SU-DHL-6 (cell line): ENCODE results near the gene EXT2.

Experiments
- H2AFZ ChIP-seq: fragments of 200-600 bp; sonication (generic); 2 replicates; pipeline ENCODE4 v1.6.1; 2014; ENCODE audit warnings: low read depth, mild to moderate bottlenecking, moderate library complexity, mixed read lengths, antibody characterized with exemption, low read length; ENCODE audit not compliant: severe bottlenecking
- H3F3A ChIP-seq: fragments of 200-600 bp; shearing (Covaris generic); 2 replicates; pipeline ENCODE4 v1.6.0; 2016; ENCODE audit warnings: antibody characterized with exemption, mild to moderate bottlenecking; ENCODE audit not compliant: insufficient read depth
- H3K27ac ChIP-seq: fragments of 200-600 bp; sonication (generic); 2 replicates; pipeline ENCODE4 v1.5.1; 2016; ENCODE audit warnings: low read depth, mild to moderate bottlenecking, low read length, moderate library complexity, mixed read lengths
- H3K27me3 ChIP-seq: fragments of 200-600 bp; sonication (generic), shearing (Covaris generic); 2 replicates; pipeline ENCODE4 v1.6.0; 2014; ENCODE audit warnings: mild to moderate bottlenecking, low read length
- H3K36me3 ChIP-seq: fragments of 200-600 bp; sonication (generic); 2 replicates; pipeline ENCODE4 v1.6.1; 2014; ENCODE audit warnings: mild to moderate bottlenecking, low read length, mixed read lengths
- H3K4me2 ChIP-seq: fragments of 300-600, 200-600 bp; shearing (Covaris generic), sonication (generic); 2 replicates; pipeline ENCODE4 v1.6.0; 2014; ENCODE audit warnings: low read length, low read depth, mild to moderate bottlenecking; ENCODE audit not compliant: poor library complexity, severe bottlenecking
- H3K4me3 ChIP-seq: fragments of 200-600 bp; sonication (generic); 2 replicates; pipeline ENCODE4 v1.5.1; 2014; ENCODE audit warnings: antibody characterized with exemption, low read length, mild to moderate bottlenecking, mixed read lengths; ENCODE audit not compliant: insufficient read depth, poor library complexity, severe bottlenecking
- H3K79me2 ChIP-seq: fragments of 200-600 bp; sonication (generic); 2 replicates; pipeline ENCODE4 v1.6.1; 2014; ENCODE audit warnings: mild to moderate bottlenecking, low read length, moderate library complexity; ENCODE audit not compliant: insufficient read depth
- H3K9ac ChIP-seq: fragments of 200-600 bp; sonication (generic); 2 replicates; pipeline ENCODE4 v1.7.0; 2014; ENCODE audit warnings: mild to moderate bottlenecking, low read length
- H3K9me2 ChIP-seq: fragments of 200-600 bp; sonication (generic); replicated peaks from 2 replicates; pipeline ENCODE4 v1.6.1; 2014; ENCODE audit warnings: low read length; ENCODE audit not compliant: insufficient read depth
- H3K9me3 ChIP-seq: fragments of 200-600 bp; sonication (generic); 2 replicates; pipeline ENCODE4 v1.6.1; 2014; ENCODE audit warnings: low read length, mixed read lengths; ENCODE audit not compliant: insufficient read depth
- H4K20me1 ChIP-seq: fragments of 200-600 bp; sonication (generic); 2 replicates; pipeline ENCODE4 v1.6.1; 2014; ENCODE audit warnings: low read depth, mild to moderate bottlenecking, antibody characterized with exemption, low read length, moderate library complexity, mixed read lengths
- CTCF ChIP-seq: fragments of 200-600 bp; sonication (generic); IDR thresholded peaks from one replicate; pipeline ENCODE4 v1.5.1; 2017; ENCODE audit warnings: antibody characterized with exemption, mild to moderate bottlenecking, low read length, moderate library complexity; ENCODE audit not compliant: insufficient read depth, poor library complexity, severe bottlenecking
- EZH2phosphoT487 ChIP-seq: fragments of 200-600 bp; sonication (generic), shearing (Covaris generic); conservative IDR thresholded peaks from 2 replicates; pipeline ENCODE4 v1.6.1; 2018; ENCODE audit warnings: mild to moderate bottlenecking, antibody characterized with exemption, low read length, moderate library complexity, mixed read lengths

Gene EXT2

GRCh38 chr11:44219830-44220796 is 124.6 kb downstream of the EXT2 start:
- Histone ChIP-seq H3K79me2 (no peaks in the 10 kb centered on the region), H3K9ac (no peak overlapping the region), H3K36me3 (no peaks in the 10 kb centered on the region), H2AFZ (no peak overlapping the region), H3K9me3 (no peaks in the 10 kb centered on the region), H3K27me3 (no peaks in the 10 kb centered on the region), H3K4me2 (no peak overlapping the region), H3K4me3 (no peak overlapping the region), H4K20me1 (no peaks in the 10 kb centered on the region), H3F3A (no peaks in the 10 kb centered on the region), H3K27ac (no peak overlapping the region), H3K9me2 (no peaks in the 10 kb centered on the region)
- TF ChIP-seq EZH2phosphoT487 (no peak), CTCF (no peak)

- TF ChIP-seq EZH2phosphoT487 = no peak
- TF ChIP-seq CTCF = no peak
- no peaks in the 10 kb centered on the region for H3K79me2 ChIP-seq
- H3K4me2 ChIP-seq = no peak overlapping the region
- no peaks in the 10 kb centered on the region for H4K20me1 ChIP-seq
- H2AFZ ChIP-seq = no peak overlapping the region
- no peaks in the 10 kb centered on the region for H3K9me2 ChIP-seq
- H3K4me3 ChIP-seq = no peak overlapping the region
- no peaks in the 10 kb centered on the region for H3F3A ChIP-seq
- H3K9ac ChIP-seq = no peak overlapping the region
- H3K27ac ChIP-seq = no peak overlapping the region
- no peaks in the 10 kb centered on the region for H3K27me3 ChIP-seq
- H3K36me3 ChIP-seq = no peaks in the 10 kb centered on the region
- no peaks in the 10 kb centered on the region for H3K9me3 ChIP-seq
Observed at GRCh38 chr11:44221456-44221855, 126.0 kb downstream of the EXT2 start.

GRCh38 chr11:44221992-44222391 is 126.5 kb downstream of the EXT2 start:
- no peak overlapping the region for H2AFZ ChIP-seq
- no peak overlapping the region for H3K4me2 ChIP-seq
- H3K9ac ChIP-seq = no peak overlapping the region
- TF ChIP-seq EZH2phosphoT487 (no peak), CTCF (no peak)
- no peaks in the 10 kb centered on the region for H3K9me2 ChIP-seq
- no peaks in the 10 kb centered on the region for H3F3A ChIP-seq
- H4K20me1 ChIP-seq = no peaks in the 10 kb centered on the region
- no peaks in the 10 kb centered on the region for H3K79me2 ChIP-seq
- H3K4me3 ChIP-seq = no peak overlapping the region
- H3K27me3 ChIP-seq = no peaks in the 10 kb centered on the region
- H3K9me3 ChIP-seq = no peaks in the 10 kb centered on the region
- no peaks in the 10 kb centered on the region for H3K36me3 ChIP-seq
- H3K27ac ChIP-seq = no peak overlapping the region
